Measurements from ENCODE around the gene DLG3. TPM values are rescaled to one million over a fixed set of nuclear protein-coding genes. Genes with fewer than 3 reads are reported as not detected.

The DLG3 gene
- total and polyA plus RNA-seq, 10 of the 15 experiments (the other 5 are each of a cell fraction or from before 2014, with no cell fraction given) = 1.3 to 32.2 (median 3.9) TPM

DNA sequence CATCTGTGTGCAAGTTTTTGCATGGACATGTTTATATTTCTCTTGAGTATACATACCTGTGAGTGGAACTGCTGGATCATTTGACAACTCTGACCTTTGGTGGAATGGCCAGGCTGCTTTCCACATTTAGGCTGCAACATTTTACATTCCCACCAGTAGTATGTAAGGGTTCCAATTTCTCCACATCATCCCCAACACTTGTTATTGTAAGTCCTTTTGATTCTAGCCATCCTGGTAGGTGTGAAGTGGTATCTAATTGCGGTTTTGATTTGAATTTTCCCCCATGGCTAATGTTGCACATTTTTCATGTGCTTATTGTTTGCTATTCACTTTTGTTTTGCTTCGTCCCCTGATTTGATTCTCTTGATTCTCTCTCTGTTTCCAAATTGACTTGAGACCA is 16.4 kb downstream of the DLG3 start (continued):
- TF ChIP-seq KLF5 (IDR thresholded peaks at IDR 0.05; ENCODE audit: partially characterized antibody) (no peak), RAD51 (IDR thresholded peaks at IDR 0.05) (no peak), RELA (IDR thresholded peaks at IDR 0.05; ENCODE audit: borderline replicate concordance, partially characterized antibody) (no peak), ESRRA (IDR thresholded peaks at IDR 0.05; ENCODE audit: low read length) (no peak)
- TF ChIP-seq, protein P1, sequence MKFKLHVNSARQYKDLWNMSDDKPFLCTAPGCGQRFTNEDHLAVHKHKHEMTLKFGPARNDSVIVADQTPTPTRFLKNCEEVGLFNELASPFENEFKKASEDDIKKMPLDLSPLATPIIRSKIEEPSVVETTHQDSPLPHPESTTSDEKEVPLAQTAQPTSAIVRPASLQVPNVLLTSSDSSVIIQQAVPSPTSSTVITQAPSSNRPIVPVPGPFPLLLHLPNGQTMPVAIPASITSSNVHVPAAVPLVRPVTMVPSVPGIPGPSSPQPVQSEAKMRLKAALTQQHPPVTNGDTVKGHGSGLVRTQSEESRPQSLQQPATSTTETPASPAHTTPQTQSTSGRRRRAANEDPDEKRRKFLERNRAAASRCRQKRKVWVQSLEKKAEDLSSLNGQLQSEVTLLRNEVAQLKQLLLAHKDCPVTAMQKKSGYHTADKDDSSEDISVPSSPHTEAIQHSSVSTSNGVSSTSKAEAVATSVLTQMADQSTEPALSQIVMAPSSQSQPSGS (IDR thresholded peaks at IDR 0.05; ENCODE audit: low read length) = no peak

DNA sequence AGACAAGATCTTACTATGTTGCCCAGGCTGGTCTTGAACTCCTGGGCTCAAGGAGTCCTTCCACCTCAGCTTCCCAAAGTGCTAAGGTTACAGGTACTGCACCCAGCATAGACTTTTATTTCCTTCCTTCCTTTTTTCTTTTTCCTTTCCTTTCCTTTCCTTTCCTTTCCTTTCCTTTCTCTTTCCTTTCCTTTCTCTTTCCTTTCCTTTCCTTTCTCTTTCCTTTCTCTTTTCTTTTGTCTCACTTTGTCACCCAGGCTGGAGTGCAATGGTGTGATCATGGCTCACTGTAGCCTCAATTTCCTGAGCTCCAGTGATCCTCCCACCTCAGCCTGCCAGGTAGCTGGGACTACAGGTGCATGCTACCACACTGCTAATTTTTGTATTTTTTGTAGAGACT is 19.4 kb downstream of the DLG3 start:
- Histone ChIP-seq H3K9ac (ENCODE audit: control insufficient read depth, insufficient read depth, low read length) (no peak overlapping the region), H3K9me3 (replicated peaks; ENCODE audit: control insufficient read depth, insufficient read depth, low read length) (no peaks in the 10 kb centered on the region), H3K36me3 (ENCODE audit: control insufficient read depth in 2 of 2, insufficient read depth in 2 of 2, low read length in 1 of 2) (no peaks in the 10 kb centered on the region), H3K4me2 (ENCODE audit: control insufficient read depth, insufficient read depth) (no peak overlapping the region), H3K79me2 (ENCODE audit: control insufficient read depth, insufficient read depth, low read length) (no peaks in the 10 kb centered on the region), H4K20me1 (ENCODE audit: control insufficient read depth, insufficient read depth) (no peaks in the 10 kb centered on the region), H2AFZ (ENCODE audit: control insufficient read depth, low read depth, low read length) (no peak overlapping the region), H3K4me1 (ENCODE audit: control insufficient read depth, insufficient read depth, low read length) (no peaks in the 10 kb centered on the region), H3K27me3 (replicated peaks in 1 of 2; ENCODE audit: control insufficient read depth in 2 of 2, insufficient read depth in 2 of 2, low read length in 1 of 2) (no peaks in the 10 kb centered on the region), H3K27ac (ENCODE audit: control insufficient read depth, insufficient read depth) (no peak overlapping the region), H3K4me3 (no peak overlapping the region)
- BruUV-seq (replicated peaks) = no TSS peak
- intact Hi-C loops (cut with micrococcal nuclease; ENCODE audit: unreplicated experiment) = no loop called here
- ChIA-PET RAD21 (ENCODE audit: unreplicated experiment) (no interaction called here), POLR2A (no interaction called here), SMC1A (ENCODE audit: uncharacterized antibody, unreplicated experiment) (no interaction called here), CTCF (interaction anchor here (0.7 to 1.1 kb wide), 3 partner anchors 9 to 266 kb away, joined by 3 read pairs; no protein-coding TSS in a partner anchor)
- DNase-seq (ENCODE audit: low read depth, low spot score) = no peak
- no peak for ATAC-seq
- in situ Hi-C loops (cut with MboI) = no loop called here
- no peak for FAIRE-seq
- TF ChIP-seq MEF2B (IDR thresholded peaks at IDR 0.05; ENCODE audit: partially characterized antibody, poor library complexity, severe bottlenecking) (no peak), SMAD5 (IDR thresholded peaks at IDR 0.05; ENCODE audit: low read depth) (no peak), POLR2AphosphoS5 (IDR thresholded peaks at IDR 0.05; ENCODE audit: low read length) (no peak), EGR1 (IDR thresholded peaks at IDR 0.05; ENCODE audit: borderline replicate concordance in 1 of 2, low read depth in 2 of 2, low read length in 2 of 2) (no peak), JUNB (IDR thresholded peaks at IDR 0.05) (no peak), EP300 (IDR thresholded peaks at IDR 0.05; ENCODE audit: borderline replicate concordance in 1 of 2, control insufficient read depth in 1 of 2, low read depth in 2 of 2, low read length in 2 of 2) (no peak), RBBP5 (conservative IDR thresholded peaks at IDR 0.05) (no peak), KLF5 (IDR thresholded peaks at IDR 0.05; ENCODE audit: partially characterized antibody) (no peak)
- TF ChIP-seq, protein P2, sequence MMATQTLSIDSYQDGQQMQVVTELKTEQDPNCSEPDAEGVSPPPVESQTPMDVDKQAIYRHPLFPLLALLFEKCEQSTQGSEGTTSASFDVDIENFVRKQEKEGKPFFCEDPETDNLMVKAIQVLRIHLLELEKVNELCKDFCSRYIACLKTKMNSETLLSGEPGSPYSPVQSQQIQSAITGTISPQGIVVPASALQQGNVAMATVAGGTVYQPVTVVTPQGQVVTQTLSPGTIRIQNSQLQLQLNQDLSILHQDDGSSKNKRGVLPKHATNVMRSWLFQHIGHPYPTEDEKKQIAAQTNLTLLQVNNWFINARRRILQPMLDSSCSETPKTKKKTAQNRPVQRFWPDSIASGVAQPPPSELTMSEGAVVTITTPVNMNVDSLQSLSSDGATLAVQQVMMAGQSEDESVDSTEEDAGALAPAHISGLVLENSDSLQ (IDR thresholded peaks at IDR 0.05) = no peak
- TF ChIP-seq, protein P3, sequence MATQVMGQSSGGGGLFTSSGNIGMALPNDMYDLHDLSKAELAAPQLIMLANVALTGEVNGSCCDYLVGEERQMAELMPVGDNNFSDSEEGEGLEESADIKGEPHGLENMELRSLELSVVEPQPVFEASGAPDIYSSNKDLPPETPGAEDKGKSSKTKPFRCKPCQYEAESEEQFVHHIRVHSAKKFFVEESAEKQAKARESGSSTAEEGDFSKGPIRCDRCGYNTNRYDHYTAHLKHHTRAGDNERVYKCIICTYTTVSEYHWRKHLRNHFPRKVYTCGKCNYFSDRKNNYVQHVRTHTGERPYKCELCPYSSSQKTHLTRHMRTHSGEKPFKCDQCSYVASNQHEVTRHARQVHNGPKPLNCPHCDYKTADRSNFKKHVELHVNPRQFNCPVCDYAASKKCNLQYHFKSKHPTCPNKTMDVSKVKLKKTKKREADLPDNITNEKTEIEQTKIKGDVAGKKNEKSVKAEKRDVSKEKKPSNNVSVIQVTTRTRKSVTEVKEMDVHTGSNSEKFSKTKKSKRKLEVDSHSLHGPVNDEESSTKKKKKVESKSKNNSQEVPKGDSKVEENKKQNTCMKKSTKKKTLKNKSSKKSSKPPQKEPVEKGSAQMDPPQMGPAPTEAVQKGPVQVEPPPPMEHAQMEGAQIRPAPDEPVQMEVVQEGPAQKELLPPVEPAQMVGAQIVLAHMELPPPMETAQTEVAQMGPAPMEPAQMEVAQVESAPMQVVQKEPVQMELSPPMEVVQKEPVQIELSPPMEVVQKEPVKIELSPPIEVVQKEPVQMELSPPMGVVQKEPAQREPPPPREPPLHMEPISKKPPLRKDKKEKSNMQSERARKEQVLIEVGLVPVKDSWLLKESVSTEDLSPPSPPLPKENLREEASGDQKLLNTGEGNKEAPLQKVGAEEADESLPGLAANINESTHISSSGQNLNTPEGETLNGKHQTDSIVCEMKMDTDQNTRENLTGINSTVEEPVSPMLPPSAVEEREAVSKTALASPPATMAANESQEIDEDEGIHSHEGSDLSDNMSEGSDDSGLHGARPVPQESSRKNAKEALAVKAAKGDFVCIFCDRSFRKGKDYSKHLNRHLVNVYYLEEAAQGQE (IDR thresholded peaks at IDR 0.05; ENCODE audit: low read depth, low read length) = no peak
- TF ChIP-seq, protein P4, sequence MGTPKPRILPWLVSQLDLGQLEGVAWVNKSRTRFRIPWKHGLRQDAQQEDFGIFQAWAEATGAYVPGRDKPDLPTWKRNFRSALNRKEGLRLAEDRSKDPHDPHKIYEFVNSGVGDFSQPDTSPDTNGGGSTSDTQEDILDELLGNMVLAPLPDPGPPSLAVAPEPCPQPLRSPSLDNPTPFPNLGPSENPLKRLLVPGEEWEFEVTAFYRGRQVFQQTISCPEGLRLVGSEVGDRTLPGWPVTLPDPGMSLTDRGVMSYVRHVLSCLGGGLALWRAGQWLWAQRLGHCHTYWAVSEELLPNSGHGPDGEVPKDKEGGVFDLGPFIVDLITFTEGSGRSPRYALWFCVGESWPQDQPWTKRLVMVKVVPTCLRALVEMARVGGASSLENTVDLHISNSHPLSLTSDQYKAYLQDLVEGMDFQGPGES (IDR thresholded peaks at IDR 0.05) = no peak
